HUES48 (cell line): ENCODE results near the gene LRRC27.

Experiments used
- H3K27ac ChIP-seq: one replicate; pipeline ENCODE4 v1.7.0; 2013; ENCODE audit warnings: low read depth, low read length, inconsistent platforms
- H3K27me3 ChIP-seq: 2 replicates; pipeline ENCODE4 v1.6.1; 2013; ENCODE audit warnings: mild to moderate bottlenecking, low read length; ENCODE audit not compliant: control insufficient read depth, insufficient read depth
- H3K36me3 ChIP-seq: 2 replicates; pipeline ENCODE4 v1.6.1; 2013; ENCODE audit warnings: low read length; ENCODE audit not compliant: control insufficient read depth, insufficient read depth
- H3K4me1 ChIP-seq: 2 replicates; pipeline ENCODE4 v1.6.1; 2013; ENCODE audit warnings: mild to moderate bottlenecking, low read length; ENCODE audit not compliant: control insufficient read depth, insufficient read depth
- H3K4me3 ChIP-seq: 2 replicates; pipeline ENCODE4 v1.5.1; 2013; ENCODE audit warnings: mild to moderate bottlenecking, low read depth, low read length
- H3K9ac ChIP-seq: 2 replicates; pipeline ENCODE4 v1.6.1; 2013; ENCODE audit warnings: mild to moderate bottlenecking, low read depth, low read length, moderate library complexity
- H3K9me3 ChIP-seq: 2 replicates; pipeline ENCODE4 v1.6.1; 2013; ENCODE audit warnings: low read length; ENCODE audit not compliant: control insufficient read depth, insufficient read depth

The LRRC27 gene

DNA sequence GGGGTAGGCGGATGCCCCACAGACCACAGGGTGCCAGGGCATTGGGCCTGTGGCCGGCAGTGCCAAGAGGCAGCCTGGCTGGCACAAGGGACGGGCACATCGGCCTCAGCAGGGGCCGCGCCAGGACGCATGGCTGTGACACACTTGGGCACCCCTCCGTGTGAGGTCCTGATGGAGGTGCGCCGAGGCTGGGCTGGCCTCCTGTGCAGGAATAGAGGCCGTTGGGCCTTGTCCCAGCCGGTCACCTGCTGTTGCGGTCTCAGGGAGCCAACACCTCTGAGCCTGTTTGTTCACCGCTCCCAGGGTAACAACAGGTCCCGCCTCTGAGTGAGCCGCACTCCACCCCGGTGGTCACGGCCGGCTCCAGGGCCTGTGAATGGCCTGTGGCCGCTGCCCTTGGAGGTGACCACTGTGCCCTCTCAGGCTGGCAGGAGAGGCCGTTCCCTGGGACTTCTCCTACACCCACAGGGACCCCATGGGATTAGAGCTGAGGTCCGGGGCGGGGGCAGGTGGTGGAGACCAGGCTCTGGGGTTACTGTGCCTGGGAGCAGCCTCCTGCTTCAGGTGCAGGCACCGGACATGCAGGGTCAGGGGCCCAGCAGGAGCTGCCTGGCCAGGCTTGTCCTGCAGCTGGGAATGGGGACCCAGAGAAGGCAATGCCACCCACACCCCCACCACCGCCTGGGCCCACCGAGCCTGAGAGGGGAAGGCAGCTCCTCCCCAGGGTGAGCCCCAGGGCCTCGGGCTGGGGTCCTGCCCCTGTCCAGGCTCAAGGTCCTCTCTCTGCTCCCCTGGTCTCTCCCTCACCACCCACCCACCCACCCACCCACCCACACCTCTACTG, 77.1 kb downstream of the LRRC27 start:
- H3K4me3 ChIP-seq = no peak overlapping the region

DNA sequence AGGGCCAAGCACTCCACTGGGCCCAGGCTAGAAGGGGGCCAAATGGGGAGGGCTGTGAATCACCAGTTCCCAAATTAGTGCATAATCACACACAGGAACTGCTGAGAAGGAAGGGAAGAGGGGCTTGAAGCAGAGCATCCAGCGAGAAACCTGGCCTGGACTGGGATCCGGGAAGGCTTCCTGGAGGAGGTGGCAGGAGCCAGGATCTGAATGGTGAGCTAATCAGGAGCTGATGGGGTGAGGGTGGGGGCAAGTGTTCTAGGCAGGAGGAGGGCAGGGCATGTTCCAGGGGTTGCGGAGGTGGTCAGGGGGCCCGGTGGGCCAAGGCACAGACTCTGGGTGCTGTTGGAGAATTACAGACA, 77.7 kb downstream of the LRRC27 start:
- Histone ChIP-seq H3K4me1 (peaks cover 49% of the 10 kb centered on the region), H3K36me3 (0 out of 2 replicates have a peak, but pooled peaks cover 8% of the 10 kb centered on the region), H3K9ac (no peak overlapping the region), H3K4me3 (no peak overlapping the region), H3K9me3 (no peaks in the 10 kb centered on the region), H3K27ac (no peak overlapping the region), H3K27me3 (no peaks in the 10 kb centered on the region)

More for the DNA sequence above, 77.1 kb downstream of the LRRC27 start:
- H3K36me3 ChIP-seq = 0 out of 2 replicates have a peak, but pooled peaks cover 8% of the 10 kb centered on the region
- peaks cover 48% of the 10 kb centered on the region for H3K4me1 ChIP-seq
- H3K27me3 ChIP-seq = no peaks in the 10 kb centered on the region
- no peaks in the 10 kb centered on the region for H3K9me3 ChIP-seq
- H3K9ac ChIP-seq = peak overlapping the region; percentile 63; the same call in 1 of the 2 replicates
- peak overlapping the region; percentile 90 for H3K27ac ChIP-seq

DNA sequence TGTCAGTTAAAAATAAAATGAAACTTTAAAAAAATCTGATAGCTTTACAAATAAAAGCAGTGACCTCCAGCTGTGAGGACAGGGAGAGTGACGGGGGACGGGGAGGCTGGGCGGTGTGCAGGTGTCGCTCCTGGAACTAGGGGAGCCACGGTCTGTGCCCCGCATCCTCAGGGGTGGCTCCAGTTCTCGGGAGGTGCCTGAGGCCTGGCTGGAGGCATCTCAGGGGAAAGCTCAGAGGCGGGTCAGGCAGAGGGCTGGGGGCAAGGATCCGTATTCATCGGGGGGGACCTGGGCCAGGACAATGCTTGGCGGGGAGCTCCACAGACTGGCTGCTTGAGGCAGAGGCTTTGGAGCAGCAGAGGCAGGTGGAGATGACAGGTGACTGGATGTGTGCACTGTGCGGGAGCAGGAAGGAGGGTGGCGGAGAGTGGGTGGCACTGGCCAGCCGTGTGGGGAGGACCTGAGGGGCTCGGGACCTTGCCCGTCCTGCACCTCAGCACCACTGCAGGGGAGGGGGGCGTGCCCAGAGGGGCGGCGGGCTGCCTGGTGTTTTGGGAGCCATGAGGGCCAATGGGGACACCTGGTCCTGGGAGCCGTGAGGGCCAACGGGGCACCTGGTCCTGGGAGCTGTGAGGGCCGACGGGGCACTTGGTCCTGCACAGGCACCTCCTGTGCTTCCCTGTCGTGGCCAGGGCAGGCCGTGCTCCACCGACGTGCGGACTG, 78.2 kb downstream of the LRRC27 start:
- H3K4me1 ChIP-seq = peaks cover 47% of the 10 kb centered on the region
- H3K9ac ChIP-seq = no peak overlapping the region
- no peaks in the 10 kb centered on the region for H3K27me3 ChIP-seq
- no peaks in the 10 kb centered on the region for H3K9me3 ChIP-seq
- H3K27ac ChIP-seq = no peak overlapping the region
- H3K4me3 ChIP-seq = no peak overlapping the region
- 0 out of 2 replicates have a peak, but pooled peaks cover 8% of the 10 kb centered on the region for H3K36me3 ChIP-seq

DNA sequence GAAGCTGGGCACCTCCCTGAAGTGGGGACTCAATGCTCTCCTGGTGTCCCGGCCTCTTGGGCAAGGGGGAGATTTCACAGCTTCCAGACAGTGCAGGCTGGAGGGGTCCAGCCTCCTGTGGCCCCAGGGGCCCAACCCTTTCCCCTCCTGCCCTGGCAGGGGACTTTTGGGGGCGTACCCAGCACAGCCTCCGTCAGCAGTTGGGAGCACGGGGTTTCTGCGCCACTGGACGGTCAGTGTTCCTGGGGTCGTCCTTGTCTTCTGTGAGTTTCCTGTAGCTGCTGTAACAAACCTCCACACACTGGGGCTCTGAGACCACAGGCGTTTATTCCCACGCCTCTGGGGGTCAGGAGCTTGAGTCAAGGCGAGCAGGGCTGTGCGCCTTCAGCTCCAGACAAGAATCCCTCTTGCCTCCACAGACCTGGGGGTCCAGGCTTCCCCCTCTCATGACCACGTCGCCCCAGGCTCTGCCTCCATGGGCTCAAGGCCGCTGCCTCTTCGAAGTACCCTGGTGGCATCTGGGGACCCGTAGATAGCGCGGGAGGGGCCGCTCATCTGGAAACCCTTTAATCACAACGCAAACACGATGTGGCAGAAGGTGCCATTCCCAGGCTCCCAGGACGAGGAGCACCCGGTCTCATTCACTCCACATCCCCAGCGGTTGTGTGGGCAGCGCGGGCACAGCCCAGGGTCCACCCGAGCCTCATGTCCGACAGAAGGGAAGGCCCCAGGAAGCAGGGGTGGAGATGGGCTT, 79.0 kb downstream of the LRRC27 start:
- Histone ChIP-seq H3K4me3 (no peak overlapping the region), H3K27me3 (no peaks in the 10 kb centered on the region), H3K9ac (no peak overlapping the region), H3K27ac (no peak overlapping the region), H3K36me3 (0 out of 2 replicates have a peak, but pooled peaks cover 7% of the 10 kb centered on the region), H3K9me3 (no peaks in the 10 kb centered on the region), H3K4me1 (peaks cover 45% of the 10 kb centered on the region)

DNA sequence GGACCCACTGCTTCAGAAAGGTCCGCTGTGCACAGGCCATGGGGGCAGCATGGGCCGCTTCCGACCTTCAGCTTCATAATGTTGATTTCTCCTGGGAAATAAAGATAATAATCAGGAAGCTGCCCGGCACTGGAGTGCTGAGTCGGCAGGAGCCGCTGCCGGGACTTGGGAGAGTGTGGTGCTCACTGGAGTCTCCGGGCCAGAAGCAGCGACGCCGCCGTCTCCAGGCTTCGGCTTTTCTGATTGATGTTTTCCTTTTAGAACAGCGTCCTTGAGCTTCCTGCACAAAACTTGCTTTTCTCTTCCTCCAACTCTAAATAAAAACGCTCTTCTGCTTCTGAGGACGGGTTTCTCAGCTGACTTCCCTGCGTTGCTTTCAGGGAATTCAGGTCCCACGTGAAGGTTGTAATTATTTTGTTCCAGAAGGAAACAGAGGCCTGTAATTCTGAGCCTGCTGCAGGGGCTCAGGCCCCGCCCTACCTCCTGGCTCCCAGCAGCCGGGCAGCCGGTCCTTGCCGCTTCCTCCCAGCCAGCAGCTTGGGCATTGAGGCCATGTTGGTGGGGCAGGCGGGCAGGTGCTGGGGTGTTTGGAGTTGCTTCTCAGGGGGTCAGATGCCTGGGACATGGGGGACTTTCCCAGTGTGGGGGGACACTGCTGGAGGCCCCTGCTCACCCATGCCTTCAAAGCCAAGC, 79.7 kb downstream of the LRRC27 start:
- Histone ChIP-seq H3K27ac (no peak overlapping the region), H3K9ac (no peak overlapping the region), H3K4me1 (peaks cover 45% of the 10 kb centered on the region), H3K36me3 (no peaks in the 10 kb centered on the region), H3K9me3 (no peaks in the 10 kb centered on the region), H3K4me3 (no peak overlapping the region), H3K27me3 (no peaks in the 10 kb centered on the region)

DNA sequence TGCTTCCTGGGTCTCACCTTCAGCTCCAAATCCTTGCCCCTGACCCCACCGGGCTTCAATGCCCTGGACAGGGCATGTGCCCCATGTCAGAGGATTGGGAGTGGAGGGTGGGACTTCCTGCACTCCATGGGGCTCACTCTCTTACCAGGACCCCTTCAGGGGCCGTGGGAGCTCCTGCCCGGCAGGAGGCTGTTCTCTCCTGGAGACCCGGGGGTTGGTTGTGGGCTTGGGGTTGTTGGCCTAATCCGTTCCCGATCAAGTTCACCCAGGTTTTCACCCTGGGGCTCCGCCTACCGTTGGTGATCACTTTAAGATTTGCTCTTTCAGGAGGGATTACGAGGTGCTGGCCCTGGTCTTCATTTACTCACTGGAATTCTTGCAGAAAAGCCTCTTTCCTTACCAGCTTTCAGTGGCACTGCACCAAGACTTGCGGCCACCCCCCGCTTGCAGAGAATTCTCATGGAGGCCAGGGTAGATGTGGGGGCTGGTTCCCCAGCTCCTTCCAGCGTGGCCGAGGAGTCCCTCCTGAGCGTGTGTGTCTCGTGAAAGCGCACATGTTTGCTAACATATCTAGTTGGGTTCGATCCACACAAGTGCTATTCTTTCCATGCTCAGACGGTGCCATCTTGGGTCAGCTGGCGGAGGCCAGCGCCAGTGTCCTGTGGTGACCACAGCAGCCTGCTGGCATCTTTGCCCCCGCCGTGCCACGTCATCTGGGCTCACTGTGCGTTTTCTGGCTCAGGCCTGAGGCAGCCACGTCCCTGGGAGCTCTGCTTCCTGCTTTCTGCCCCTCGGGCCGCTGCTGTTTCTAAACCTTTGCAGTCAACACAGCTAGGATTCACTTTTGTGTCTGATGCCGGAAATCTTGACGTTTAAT, 80.6 kb downstream of the LRRC27 start:
- no peaks in the 10 kb centered on the region for H3K9me3 ChIP-seq
- H3K9ac ChIP-seq = no peak overlapping the region
- peaks cover 41% of the 10 kb centered on the region for H3K4me1 ChIP-seq
- H3K27ac ChIP-seq = no peak overlapping the region
- H3K27me3 ChIP-seq = no peaks in the 10 kb centered on the region
- no peak overlapping the region for H3K4me3 ChIP-seq
- no peaks in the 10 kb centered on the region for H3K36me3 ChIP-seq

DNA sequence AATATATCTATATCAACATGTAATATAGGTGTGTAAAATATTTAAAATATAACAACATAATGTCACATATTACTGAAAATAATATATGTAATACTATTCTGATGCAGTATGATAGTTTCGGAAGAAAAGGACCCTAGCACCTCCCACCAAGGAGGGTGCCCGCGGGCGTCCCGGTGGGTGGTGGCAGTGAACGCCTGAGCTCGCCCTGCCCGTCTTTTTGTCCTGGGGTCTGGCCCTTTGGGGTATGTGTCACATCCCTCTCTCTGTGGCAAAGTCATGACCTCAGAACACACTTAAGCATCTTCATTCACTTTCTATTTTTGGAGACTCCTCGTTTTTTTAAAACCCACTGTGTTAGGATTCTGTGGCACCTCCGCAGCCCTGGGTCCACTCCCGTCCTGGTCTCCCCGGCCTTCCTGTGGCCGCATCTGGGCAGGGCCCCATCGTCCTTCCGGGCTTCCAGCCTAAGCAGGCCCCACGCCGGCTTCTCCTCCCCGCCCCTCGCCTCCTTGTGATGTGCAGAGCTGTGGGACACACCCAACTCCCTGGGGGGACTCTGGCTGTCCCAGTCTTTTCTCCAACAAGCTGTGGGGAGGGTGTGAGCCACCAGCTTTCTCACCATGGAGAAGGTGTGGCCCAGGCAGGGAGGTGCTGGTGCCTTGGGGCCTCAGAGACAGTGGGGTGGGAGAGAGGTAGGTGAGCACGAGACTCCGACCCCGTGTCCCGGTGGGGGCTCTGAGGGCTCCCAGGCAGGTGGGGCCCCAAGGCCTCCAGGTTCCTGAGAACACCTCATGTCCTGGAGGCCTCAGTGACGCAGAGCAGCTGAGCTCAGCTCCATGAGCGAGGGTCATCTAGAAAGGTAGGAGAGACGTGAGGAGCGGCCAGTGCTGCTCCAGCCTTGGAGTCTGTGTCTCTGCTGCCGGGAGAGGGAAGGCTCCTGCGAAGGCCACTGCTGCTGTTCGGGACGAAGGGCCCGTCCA, 81.5 kb downstream of the LRRC27 start:
- Histone ChIP-seq H3K27me3 (no peaks in the 10 kb centered on the region), H3K27ac (no peak overlapping the region), H3K36me3 (no peaks in the 10 kb centered on the region), H3K4me3 (no peak overlapping the region), H3K4me1 (peaks cover 41% of the 10 kb centered on the region), H3K9ac (no peak overlapping the region), H3K9me3 (no peaks in the 10 kb centered on the region)

DNA sequence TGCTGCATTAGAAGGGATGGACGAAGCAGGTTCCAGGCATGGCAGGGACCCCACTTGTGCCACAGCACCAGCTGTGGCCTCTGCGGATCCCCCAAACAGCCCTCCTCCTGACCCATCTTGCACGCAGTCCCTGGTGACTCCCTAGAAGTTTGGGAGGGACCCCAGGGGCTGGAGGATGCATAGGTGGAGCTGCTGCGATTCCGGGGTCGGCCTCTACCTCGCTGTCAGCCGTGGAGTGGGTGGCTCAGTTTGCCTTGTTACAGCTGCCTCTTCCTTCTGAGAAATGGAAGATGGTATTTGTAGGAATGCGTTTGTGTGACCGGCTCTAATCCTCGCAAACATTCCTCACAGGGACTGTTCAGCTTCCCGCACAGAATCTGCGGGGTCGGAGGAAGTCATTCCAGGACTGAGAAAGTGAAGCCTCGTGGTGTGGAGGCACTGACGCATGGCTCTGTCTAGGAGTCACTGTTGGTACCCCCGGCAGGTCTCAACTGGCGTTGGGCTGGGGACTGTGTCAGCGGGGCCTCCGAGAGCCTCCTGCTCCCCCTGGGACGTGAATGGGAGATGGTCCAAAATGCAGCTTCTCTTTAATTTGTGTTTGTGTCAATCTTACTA, 82.5 kb downstream of the LRRC27 start:
- Histone ChIP-seq H3K4me3 (no peak overlapping the region), H3K27me3 (no peaks in the 10 kb centered on the region), H3K9me3 (no peaks in the 10 kb centered on the region), H3K36me3 (no peaks in the 10 kb centered on the region), H3K4me1 (peaks cover 40% of the 10 kb centered on the region), H3K27ac (no peak overlapping the region), H3K9ac (no peak overlapping the region)

DNA sequence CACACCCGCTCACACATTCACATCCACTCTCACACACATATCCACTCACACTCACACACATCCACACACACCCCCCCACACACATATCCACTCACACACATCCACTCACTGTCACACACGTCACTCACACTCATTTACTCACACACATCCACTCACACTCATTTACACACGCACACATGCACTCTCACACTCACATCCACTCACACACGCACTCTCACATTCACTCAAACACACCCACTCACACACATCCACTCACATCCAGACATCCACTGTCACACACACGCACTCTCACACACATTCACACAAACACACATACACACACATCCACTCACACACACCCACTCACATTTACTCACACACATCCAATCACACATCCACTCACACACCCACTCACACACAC, 83.3 kb downstream of the LRRC27 start:
- Histone ChIP-seq H3K4me1 (peaks cover 44% of the 10 kb centered on the region), H3K4me3 (no peak overlapping the region), H3K27ac (no peak overlapping the region), H3K36me3 (no peaks in the 10 kb centered on the region), H3K9me3 (no peaks in the 10 kb centered on the region), H3K9ac (no peak overlapping the region), H3K27me3 (no peaks in the 10 kb centered on the region)
